ENCODE results near the gene ARHGAP6. TPM values are rescaled to one million over a fixed set of nuclear protein-coding genes. Genes with fewer than 3 reads are reported as not detected.

Gene ARHGAP6
- total and polyA plus RNA-seq, 9 of the 15 experiments (the other 6 are each of a cell fraction or from before 2014, with no cell fraction given), result 12.5 to 63.6 (median 41.8) TPM

DNA sequence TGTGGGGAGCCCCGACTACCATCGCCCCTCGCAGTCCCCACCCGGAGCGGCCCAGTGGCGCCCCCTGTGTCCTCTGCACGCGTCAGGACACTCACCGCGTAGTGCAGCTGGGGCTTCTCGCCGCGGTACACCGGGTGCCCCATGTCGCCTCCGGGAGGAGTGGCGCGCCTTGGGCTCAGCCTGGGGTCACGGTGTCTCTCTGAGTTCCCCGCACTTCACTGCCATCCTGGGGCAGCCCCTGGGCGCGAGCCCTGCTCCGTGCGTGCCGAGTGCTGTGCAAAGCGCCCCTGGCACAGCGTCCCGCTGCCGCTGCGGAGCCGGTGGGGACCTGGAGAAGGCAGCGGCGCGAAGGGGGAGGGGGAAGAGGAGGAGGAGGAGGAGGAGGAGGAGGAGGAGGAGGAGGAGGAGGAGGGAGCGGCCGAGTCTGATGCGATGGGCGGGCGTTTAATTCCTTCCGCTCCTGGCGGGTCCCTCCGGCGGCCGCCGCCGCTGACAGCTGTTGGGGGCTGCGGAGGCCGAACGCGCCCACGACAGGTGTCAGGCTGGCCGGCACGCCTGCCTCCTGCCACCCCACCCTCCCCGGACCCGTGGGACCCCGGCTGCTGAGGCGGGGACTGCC lies 238.2 kb downstream of the ARHGAP6 start (continued):
- TF ChIP-seq TAF1 (IDR thresholded peaks at IDR 0.05; ENCODE audit: control insufficient read depth, extremely low read depth, insufficient read depth, low read length, severe bottlenecking) (peak; percentile 59), KLF13 (tag; IDR thresholded peaks at IDR 0.05; ENCODE audit: borderline replicate concordance, low read depth) (no peak), EP400 (IDR thresholded peaks at IDR 0.05) (peak; percentile 72), MAZ (CRISPR knock-in tag; conservative IDR thresholded peaks at IDR 0.05 in 1 of 2, IDR thresholded peaks at IDR 0.05 in 1 of 2) (peak; percentile 78 to 88), TCFL5 (CRISPR knock-in tag; conservative IDR thresholded peaks at IDR 0.05) (no peak), ZBTB7A (IDR thresholded peaks at IDR 0.05; ENCODE audit: borderline replicate concordance, control insufficient read depth, low read depth, low read length) (peak; percentile 87; the same call in 1 of the 2 replicates), PCBP1 (IDR thresholded peaks at IDR 0.05; ENCODE audit: low read depth, low read length, poor library complexity, severe bottlenecking) (peak; percentile 85), ZBTB49 (CRISPR knock-in tag; IDR thresholded peaks at IDR 0.05; ENCODE audit: borderline replicate concordance) (no peak), THRAP3 (IDR thresholded peaks at IDR 0.05; ENCODE audit: borderline replicate concordance) (no peak), GTF2F1 (IDR thresholded peaks at IDR 0.05; ENCODE audit: low read depth, low read length) (no peak), ZNF165 (CRISPR knock-in tag; IDR thresholded peaks at IDR 0.05; ENCODE audit: borderline replicate concordance) (no peak), CBFA2T3 (IDR thresholded peaks at IDR 0.05) (peak; percentile 27), VEZF1 (CRISPR knock-in tag; IDR thresholded peaks at IDR 0.05) (peak; percentile 67), CC2D1A (IDR thresholded peaks at IDR 0.05) (no peak), HCFC1 (IDR thresholded peaks at IDR 0.05; ENCODE audit: low read depth, low read length) (peak; percentile 9; the same call in 1 of the 2 replicates), DNMT1 (IDR thresholded peaks at IDR 0.05) (no peak), ILK (tag; IDR thresholded peaks at IDR 0.05; ENCODE audit: borderline replicate concordance, low read depth) (no peak), FOXM1 (IDR thresholded peaks at IDR 0.05; ENCODE audit: low read depth) (no peak), FOXM1 (CRISPR knock-in tag; IDR thresholded peaks at IDR 0.05; ENCODE audit: low read depth) (0 out of 2 replicates have a peak, but pooled peaks have one; percentile 72), MCM5 (IDR thresholded peaks at IDR 0.05; ENCODE audit: low read depth) (no peak), ZNF511 (CRISPR knock-in tag; IDR thresholded peaks at IDR 0.05) (peak; percentile 60), KLF6 (CRISPR knock-in tag; IDR thresholded peaks at IDR 0.05; ENCODE audit: borderline replicate concordance) (no peak), CTBP1 (IDR thresholded peaks at IDR 0.05; ENCODE audit: borderline replicate concordance) (peak; percentile 74; the same call in 1 of the 2 replicates)
- TF ChIP-seq, protein P1, sequence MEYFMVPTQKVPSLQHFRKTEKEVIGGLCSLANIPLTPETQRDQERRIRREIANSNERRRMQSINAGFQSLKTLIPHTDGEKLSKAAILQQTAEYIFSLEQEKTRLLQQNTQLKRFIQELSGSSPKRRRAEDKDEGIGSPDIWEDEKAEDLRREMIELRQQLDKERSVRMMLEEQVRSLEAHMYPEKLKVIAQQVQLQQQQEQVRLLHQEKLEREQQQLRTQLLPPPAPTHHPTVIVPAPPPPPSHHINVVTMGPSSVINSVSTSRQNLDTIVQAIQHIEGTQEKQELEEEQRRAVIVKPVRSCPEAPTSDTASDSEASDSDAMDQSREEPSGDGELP (CRISPR knock-in tag; IDR thresholded peaks at IDR 0.05; ENCODE audit: borderline replicate concordance), result peak; percentile 95
